ENCODE data around the gene SLC10A7. TPM values are rescaled to one million over a fixed set of nuclear protein-coding genes. Genes with fewer than 3 reads are reported as not detected.

SLC10A7 gene
- total RNA-seq, 1 donor from 2014 or later, result 23.5 TPM

Small RNA genes within 50 kb of the gene (microRNA-seq; reads per million reads assigned to microRNA genes)
- not detected for gene MIR7849 (ENCODE audit: borderline number of aligned reads)

Other genes starting within 250 kb of the SLC10A7 start
- gene POU4F2, start 117.0 kb upstream of the SLC10A7 start, total RNA-seq, result not detected